ENCODE data around the gene WBP11.

The WBP11 gene

DNA sequence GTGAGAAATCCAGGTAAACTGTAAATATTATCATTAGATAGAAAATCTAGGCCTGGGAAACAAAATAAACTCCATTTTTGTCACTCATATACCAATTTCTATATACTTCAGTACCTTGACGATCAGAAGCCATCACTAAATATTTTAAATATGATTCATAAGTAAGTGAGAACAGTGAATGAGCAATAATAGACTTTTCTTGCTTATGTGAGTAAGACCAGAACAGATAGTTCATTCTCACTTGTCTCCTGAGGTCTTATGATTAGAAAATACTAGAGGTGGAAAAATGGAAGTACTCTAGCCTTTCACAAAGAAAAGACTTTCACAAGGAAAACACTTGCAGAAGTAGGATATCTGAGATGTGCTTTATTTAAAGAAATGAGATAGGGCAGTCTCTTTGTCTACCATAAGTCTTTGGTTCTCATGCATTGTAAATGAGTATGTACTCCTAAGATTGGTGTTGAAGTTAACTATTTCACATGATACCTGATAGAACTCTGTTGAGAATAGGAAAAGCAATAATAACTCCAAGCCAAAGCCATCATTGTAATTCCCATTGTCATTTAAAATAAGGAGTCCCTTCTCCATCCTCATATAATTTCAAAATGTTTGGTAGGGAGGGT is 20.8 kb upstream of the WBP11 start:
- DNase-seq: no peak

- no peak for DNase-seq
These were observed 10.7 kb upstream of the WBP11 start, which contains the start of gene SMCO3 for GRCh38 chr12:14814014-14814413. TSS of gene SMCO3 (minus strand) at chr12:14814182. CDS start at chr12:14806680, 7,502 bp downstream.

- DNase-seq: no peak
These were observed 8.2 kb upstream of the WBP11 start for GRCh38 chr12:14811486-14811885.

DNA sequence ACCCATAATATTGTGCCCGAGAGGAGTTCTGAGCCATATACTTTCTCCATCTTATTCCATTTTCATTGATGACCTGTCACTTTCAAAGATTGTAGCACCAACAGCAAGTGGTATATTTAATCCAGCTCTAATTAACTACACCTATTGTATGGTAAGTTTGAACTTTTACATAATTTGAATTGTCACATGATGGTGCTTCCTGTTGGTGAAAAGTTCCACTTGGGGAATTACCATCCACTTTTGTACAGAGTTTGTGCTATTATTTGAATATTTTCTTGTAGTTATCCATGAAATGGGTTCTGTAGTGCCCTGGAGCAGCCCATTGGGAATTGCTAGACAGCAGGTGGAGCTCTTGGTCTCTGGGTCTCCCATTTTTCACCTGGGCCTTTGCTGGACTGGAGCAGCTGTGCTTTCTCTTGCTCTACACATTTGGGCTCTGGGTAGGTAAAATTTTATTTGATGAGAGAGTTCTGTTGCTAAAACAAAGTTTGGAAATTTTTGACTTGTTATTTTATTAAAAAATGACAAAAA is 7.7 kb upstream of the WBP11 start:
- peak in 1 of 2 experiments; percentile 33 for DNase-seq

- DNase-seq: no peak
These were observed 7.1 kb upstream of the WBP11 start for GRCh38 chr12:14810167-14810952.

GRCh38 chr12:14803830-14804160 is 517 bp upstream of the WBP11 start:
- no peak for DNase-seq

- DNase-seq: no peak
These were observed 612 bp downstream of the WBP11 start for GRCh38 chr12:14802721-14803010.

DNA sequence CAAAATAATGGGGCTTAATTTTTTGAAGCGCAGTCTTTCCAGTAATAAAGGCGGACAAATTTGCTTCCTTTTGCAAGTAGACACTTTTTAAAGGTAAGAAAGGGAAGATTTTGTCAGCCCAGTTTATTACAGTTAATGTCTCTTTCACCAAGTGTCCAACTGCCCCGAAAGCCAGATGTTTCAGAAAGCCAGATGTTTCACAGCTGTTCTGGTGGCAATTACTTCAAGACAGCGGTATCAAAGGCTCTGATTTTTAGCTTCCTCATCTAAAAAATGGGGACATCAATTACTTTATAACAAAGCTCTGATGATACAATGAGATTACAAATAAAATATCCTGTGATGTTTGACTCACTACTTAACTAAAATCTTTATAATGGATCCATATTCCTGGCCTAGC is 1.0 kb downstream of the WBP11 start:
- DNase-seq: no peak

DNA sequence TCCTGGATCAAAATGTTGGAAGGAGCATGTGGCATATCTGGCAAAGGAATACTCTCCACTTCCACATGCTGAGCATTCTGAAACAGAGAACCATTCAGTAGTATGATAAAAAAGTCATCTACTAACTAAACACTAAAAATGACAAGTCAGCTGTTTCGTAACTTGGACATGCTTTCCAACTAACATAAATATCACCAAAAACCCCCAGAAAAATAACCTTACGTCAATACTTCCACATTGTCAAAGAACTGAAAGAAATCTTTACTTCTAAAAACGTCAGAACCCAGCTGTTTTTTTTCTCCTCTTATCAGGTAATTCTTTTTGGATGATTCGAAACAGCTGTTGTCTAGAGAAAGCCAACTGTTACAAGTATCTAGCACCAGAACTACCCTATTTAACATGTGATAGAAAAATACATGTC is 8.2 kb downstream of the WBP11 start:
- no peak for DNase-seq

DNA sequence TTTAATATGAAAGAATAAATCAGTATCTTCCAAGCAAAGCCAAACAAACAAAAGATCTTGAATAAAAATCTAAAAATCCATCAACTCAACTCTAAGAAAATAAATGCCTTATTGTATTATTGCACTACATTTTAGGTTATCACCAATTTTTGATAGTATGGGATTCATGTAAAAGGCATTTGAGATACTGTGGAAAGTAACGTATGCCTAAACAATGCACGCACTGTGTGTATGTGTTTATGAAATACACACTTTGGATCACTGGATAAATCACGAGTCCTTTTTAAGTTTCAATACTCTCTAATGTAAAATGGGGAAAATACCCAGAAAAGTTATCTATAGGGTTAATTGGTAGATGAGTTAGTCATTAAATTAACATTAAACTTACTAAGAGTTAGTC is 17.7 kb downstream of the WBP11 start:
- no peak for DNase-seq

GRCh38 chr12:14784471-14784870 is 18.8 kb downstream of the WBP11 start:
- no peak for DNase-seq

GRCh38 chr12:14782756-14783155 is 20.5 kb downstream of the WBP11 start:
- no peak for DNase-seq

- no peak for DNase-seq
These were observed 21.7 kb downstream of the WBP11 start for GRCh38 chr12:14781563-14781962.

- DNase-seq: no peak
These were observed 22.4 kb downstream of the WBP11 start for GRCh38 chr12:14780859-14781258.

DNA sequence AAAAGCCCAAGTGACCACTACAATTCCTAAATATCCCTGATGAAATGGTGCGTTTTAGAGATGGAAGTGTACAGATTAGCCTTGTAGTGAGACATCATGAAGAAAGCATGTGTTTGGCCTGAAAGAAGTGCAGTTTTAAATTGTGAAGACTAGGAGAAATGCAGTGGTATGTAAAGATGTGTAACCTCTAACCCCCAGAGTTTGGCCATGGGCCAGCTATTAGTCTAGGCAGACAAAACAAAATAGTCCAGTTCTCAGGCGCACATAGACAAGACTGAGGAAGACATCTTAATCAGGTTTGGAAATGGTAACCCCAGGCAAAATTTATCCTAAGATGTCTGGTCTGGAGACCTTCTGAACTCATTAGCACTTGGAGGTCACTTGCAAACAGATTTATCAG is 23.4 kb downstream of the WBP11 start:
- DNase-seq: no peak

GRCh38 chr12:14777271-14777670 is 26.0 kb downstream of the WBP11 start:
- no peak for DNase-seq

DNA sequence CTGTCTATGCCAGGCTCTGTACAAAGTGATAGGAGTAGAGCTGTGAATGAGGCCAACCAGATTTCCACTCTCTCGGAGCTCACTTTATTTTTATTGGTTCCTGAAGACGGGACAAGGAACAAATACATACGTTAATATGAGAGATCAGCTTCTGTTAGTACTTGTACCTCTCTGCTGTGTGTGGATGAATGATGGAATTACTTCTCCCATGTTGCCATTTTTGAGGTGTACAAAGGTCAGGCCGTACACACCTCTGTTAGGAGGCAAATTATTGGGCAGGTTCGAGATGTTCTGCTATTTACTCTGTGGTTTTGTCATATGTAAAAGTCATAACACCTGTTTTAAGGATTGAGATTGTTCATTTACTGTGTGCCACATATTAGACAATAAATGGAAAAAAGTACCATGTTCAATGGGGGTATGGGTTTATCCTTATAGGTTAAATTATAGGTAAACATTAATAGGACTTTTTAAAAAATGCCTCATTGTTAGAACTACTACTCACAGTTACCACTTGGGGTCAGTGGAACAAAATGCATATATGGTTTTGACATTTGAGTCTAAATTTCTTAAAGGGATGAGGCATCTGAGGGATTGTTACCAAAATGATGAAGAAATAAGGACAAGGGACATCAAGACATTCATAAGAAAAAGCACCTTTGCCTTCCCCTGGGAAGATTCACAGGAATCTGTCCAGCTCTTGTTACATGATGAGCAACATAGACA is 26.9 kb downstream of the WBP11 start:
- DNase-seq: no peak

DNA sequence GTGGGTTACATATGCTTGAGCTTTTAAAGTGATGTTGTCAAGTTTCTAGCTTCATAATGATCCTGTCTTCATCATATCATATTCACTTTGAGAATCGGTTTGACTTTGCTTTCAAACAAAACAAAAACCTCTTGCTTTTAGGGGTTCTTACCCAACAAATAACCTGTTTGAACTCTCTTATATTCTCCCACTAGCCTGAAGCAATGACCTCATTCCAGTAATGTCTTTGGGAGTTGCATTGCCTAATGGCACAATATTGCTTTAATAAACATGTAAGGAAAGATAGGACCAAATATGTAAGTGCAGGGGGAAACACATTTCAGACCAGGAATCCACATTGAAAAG is 27.7 kb downstream of the WBP11 start:
- DNase-seq: no peak

GRCh38 chr12:14774906-14775635 is 28.2 kb downstream of the WBP11 start:
- DNase-seq: no peak

GRCh38 chr12:14774074-14774905 is 29.0 kb downstream of the WBP11 start:
- peak; percentile 63 to 75 for DNase-seq

DNA sequence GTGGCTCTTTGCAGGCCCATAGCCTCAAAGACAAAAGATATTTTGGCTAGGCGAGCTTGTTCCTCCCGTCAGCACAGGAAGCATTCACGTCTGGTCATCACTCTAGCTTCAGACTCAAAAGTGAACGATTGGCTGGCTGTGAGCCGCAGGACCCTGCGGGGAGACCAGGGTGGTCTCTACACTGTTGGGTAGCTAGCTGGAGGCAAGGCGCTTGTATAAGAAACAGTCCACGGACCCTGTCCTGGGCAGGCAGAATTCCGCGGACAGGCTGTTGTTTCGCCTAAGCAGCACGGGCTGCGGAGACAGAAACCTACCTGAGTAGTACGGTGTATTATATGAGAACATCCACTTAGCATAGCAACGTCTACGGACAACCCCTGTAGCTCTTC is 29.6 kb downstream of the WBP11 start:
- DNase-seq: peak in 1 of 2 experiments; percentile 25

DNA sequence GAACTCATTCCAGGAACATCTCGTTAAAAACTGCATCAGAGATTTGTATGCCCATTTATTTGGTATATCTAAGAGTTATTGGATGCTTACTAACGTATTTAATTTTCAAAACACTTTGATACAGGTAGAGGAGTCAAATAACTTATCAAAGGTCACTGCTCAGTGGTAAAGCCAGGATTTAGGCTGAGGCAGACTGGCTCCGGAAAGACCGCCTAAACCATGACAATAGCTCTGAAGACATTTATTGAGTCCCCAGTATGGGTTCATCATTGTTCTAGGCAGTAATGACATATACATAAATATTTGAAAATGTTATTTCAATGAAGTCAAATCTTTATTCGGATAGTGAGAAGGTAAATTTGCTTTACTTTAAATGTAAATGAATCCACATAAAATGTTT is 30.3 kb downstream of the WBP11 start:
- no peak for DNase-seq
